GM19193 (cell line): Measurements from ENCODE around the gene CFAP206.

Source experiments
- POLR2A ChIP-seq: IDR thresholded peaks from 4 replicates; pipeline ENCODE4 v1.6.1; 2011; ENCODE audit not compliant: insufficient read depth, insufficient read length; ENCODE audit errors: extremely low read depth

Gene CFAP206

GRCh38 chr6:87407901-87408720 lies at the start of gene CFAP206:
CFAP206 (plus strand) TSS chr6:87407972; CDS start chr6:87409840, 1,868 bp downstream.
- no peak for TF ChIP-seq POLR2A

- TF ChIP-seq POLR2A, result no peak
These were observed 43.0 kb upstream of the CFAP206 start for GRCh38 chr6:87364602-87365252.

- no peak for TF ChIP-seq POLR2A
These were observed 41.5 kb upstream of the CFAP206 start for GRCh38 chr6:87366072-87366827.

- TF ChIP-seq POLR2A, result no peak
These were observed 40.9 kb upstream of the CFAP206 start for GRCh38 chr6:87366899-87367298.

GRCh38 chr6:87373377-87373776 lies 34.4 kb upstream of the CFAP206 start:
- TF ChIP-seq POLR2A, result no peak

- TF ChIP-seq POLR2A, result no peak
These were observed 32.5 kb upstream of the CFAP206 start for GRCh38 chr6:87375315-87375714.

- no peak for TF ChIP-seq POLR2A
These were observed 31.1 kb upstream of the CFAP206 start for GRCh38 chr6:87376643-87377042.

GRCh38 chr6:87378947-87379346 lies 28.8 kb upstream of the CFAP206 start:
- no peak for TF ChIP-seq POLR2A

- no peak for TF ChIP-seq POLR2A
These were observed 24.9 kb upstream of the CFAP206 start for GRCh38 chr6:87382861-87383260.

GRCh38 chr6:87384038-87384437 lies 23.7 kb upstream of the CFAP206 start:
- no peak for TF ChIP-seq POLR2A

GRCh38 chr6:87384449-87384848 lies 23.3 kb upstream of the CFAP206 start:
- no peak for TF ChIP-seq POLR2A

GRCh38 chr6:87391334-87391733 lies 16.4 kb upstream of the CFAP206 start:
- no peak for TF ChIP-seq POLR2A

GRCh38 chr6:87393026-87393622 lies 14.6 kb upstream of the CFAP206 start:
- TF ChIP-seq POLR2A, result no peak

GRCh38 chr6:87395431-87395830 lies 12.3 kb upstream of the CFAP206 start:
- no peak for TF ChIP-seq POLR2A
